NCI-H2107 (cell line): ENCODE data around the gene SDF2L1.
"Not testable (repeated sequence)": the region's sequence is repeated elsewhere in the genome, so short reads cannot be mapped to it uniquely, and the experiment has no call there.

Source experiments
- DNase-seq: peaks from one replicate; lab custom pipeline; 2025; lab: John Stamatoyannopoulos, UW

Gene SDF2L1

GRCh38 chr22:21636629-21637218 lies 5.4 kb upstream of the SDF2L1 start:
- DNase-seq: no peak

- DNase-seq: not testable (repeated sequence)
Measured at GRCh38 chr22:21637450-21637849, 4.7 kb upstream of the SDF2L1 start.

GRCh38 chr22:21639359-21639758 lies 2.7 kb upstream of the SDF2L1 start:
- no peak for DNase-seq

GRCh38 chr22:21640810-21641209 lies 1.3 kb upstream of the SDF2L1 start:
- no peak for DNase-seq

- no peak for DNase-seq
Measured at GRCh38 chr22:21641417-21641788, 699 bp upstream of the SDF2L1 start.

GRCh38 chr22:21642584-21643448 lies 714 bp downstream of the SDF2L1 start:
- DNase-seq: peak; percentile 48

GRCh38 chr22:21643533-21644357 lies 1.6 kb downstream of the SDF2L1 start:
- no peak for DNase-seq

- DNase-seq: not testable (repeated sequence)
Measured at GRCh38 chr22:21645513-21645912, 3.4 kb downstream of the SDF2L1 start.

GRCh38 chr22:21646608-21647590 lies 4.8 kb downstream of the SDF2L1 start:
- peak; percentile 55 for DNase-seq

- DNase-seq: no peak
Measured at GRCh38 chr22:21650280-21650679, 8.2 kb downstream of the SDF2L1 start.

- no peak for DNase-seq
Measured at GRCh38 chr22:21650823-21651520, 8.9 kb downstream of the SDF2L1 start.

- DNase-seq: no peak
Measured at GRCh38 chr22:21651521-21652009, 9.5 kb downstream of the SDF2L1 start.

GRCh38 chr22:21652010-21652546 lies 10.0 kb downstream of the SDF2L1 start:
- peak; percentile 74 for DNase-seq

GRCh38 chr22:21652547-21653545 lies 10.7 kb downstream of the SDF2L1 start:
- DNase-seq: no peak

GRCh38 chr22:21657020-21657359 lies 14.9 kb downstream of the SDF2L1 start:
- DNase-seq: no peak

- DNase-seq: peak; percentile 62
Measured at GRCh38 chr22:21657360-21658032, 15.4 kb downstream of the SDF2L1 start.

- no peak for DNase-seq
Measured at GRCh38 chr22:21659864-21660525, 17.9 kb downstream of the SDF2L1 start.

- DNase-seq: no peak
Measured at GRCh38 chr22:21660904-21661303, 18.8 kb downstream of the SDF2L1 start.
